HEK293 (cell line): ENCODE results near the gene GAPVD1.
"Not testable (repeated sequence)": the region's sequence is repeated elsewhere in the genome, so short reads cannot be mapped to it uniquely, and the experiment has no call there.

Source experiments
- KLF1 ChIP-seq: fragments of 450-650 bp; formaldehyde crosslinking; IDR thresholded peaks from 2 replicates; pipeline ENCODE4 v1.5.1; 2016; ENCODE audit warnings: missing biosample characterization, missing genetic modification characterization
- ZFP3 ChIP-seq: fragments of 450-650 bp; formaldehyde crosslinking; IDR thresholded peaks from 2 replicates; pipeline ENCODE4 v1.5.1; 2016; ENCODE audit warnings: low read depth, missing biosample characterization, missing genetic modification characterization
- ZNF121 ChIP-seq: fragments of 450-650 bp; formaldehyde crosslinking; IDR thresholded peaks from 2 replicates; pipeline ENCODE4 v1.5.1; 2016; ENCODE audit warnings: missing biosample characterization, missing genetic modification characterization
- ZNF707 ChIP-seq: fragments of 450-650 bp; formaldehyde crosslinking; IDR thresholded peaks from 2 replicates; pipeline ENCODE4 v1.5.1; 2016; ENCODE audit warnings: missing biosample characterization, missing genetic modification characterization
- ZNF768 ChIP-seq: fragments of 450-650 bp; formaldehyde crosslinking; IDR thresholded peaks from 2 replicates; pipeline ENCODE4 v1.5.1; 2018; ENCODE audit warnings: missing biosample characterization, mild to moderate bottlenecking, missing genetic modification characterization
- ZNF777 ChIP-seq: fragments of 450-650 bp; formaldehyde crosslinking; IDR thresholded peaks from 2 replicates; pipeline ENCODE4 v1.5.1; 2017; ENCODE audit warnings: missing biosample characterization, missing genetic modification characterization, borderline replicate concordance
- TF ChIP-seq, protein P1 (sequence below): fragments of 450-650 bp; formaldehyde crosslinking; IDR thresholded peaks from 2 replicates; pipeline ENCODE4 v1.5.1; 2016; ENCODE audit warnings: missing biosample characterization, missing genetic modification characterization
- TF ChIP-seq, protein P2 (sequence below): fragments of 450-650 bp; formaldehyde crosslinking; IDR thresholded peaks from 2 replicates; pipeline ENCODE4 v1.5.1; 2016; ENCODE audit warnings: missing biosample characterization, missing genetic modification characterization
- TF ChIP-seq, protein P3 (sequence below): fragments of 450-650 bp; formaldehyde crosslinking; IDR thresholded peaks from 2 replicates; pipeline ENCODE4 v1.5.1; 2016; ENCODE audit warnings: missing biosample characterization, missing genetic modification characterization, borderline replicate concordance

DNA sequence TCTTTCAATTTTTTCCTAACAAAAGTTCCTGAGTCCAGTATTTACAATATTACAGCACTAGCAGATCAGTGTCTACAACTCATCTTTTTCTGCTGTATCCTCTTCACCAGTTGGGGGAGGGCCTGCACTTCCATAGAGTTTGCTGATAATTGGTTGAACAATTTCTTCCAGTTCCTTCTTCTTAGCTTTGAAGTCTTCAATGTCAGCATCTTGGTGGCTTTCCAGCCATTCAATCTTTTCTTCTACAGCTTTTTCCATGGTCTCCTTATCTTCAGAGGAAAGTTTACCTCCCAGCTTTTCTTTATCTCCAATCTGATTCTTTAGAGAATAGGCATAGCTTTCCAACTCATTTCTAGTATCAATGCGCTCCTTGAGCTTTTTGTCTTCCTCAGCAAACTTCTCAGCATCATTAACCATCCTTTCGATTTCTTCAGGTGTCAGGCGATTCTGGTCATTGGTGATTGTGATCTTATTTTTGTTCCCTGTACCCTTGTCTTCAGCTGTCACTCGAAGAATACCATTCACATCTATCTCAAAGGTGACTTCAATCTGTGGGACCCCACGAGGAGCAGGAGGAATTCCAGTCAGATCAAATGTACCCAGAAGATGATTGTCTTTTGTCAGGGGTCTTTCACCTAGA lies 25.0 kb upstream of the GAPVD1 start:
- TF ChIP-seq ZNF707 (tag by site-specific recombination); ZNF768 (tag by site-specific recombination); KLF1 (tag by site-specific recombination); ZNF777 (tag by site-specific recombination); ZNF121 (tag by site-specific recombination); ZFP3: not testable (repeated sequence)
- TF ChIP-seq, protein P1, sequence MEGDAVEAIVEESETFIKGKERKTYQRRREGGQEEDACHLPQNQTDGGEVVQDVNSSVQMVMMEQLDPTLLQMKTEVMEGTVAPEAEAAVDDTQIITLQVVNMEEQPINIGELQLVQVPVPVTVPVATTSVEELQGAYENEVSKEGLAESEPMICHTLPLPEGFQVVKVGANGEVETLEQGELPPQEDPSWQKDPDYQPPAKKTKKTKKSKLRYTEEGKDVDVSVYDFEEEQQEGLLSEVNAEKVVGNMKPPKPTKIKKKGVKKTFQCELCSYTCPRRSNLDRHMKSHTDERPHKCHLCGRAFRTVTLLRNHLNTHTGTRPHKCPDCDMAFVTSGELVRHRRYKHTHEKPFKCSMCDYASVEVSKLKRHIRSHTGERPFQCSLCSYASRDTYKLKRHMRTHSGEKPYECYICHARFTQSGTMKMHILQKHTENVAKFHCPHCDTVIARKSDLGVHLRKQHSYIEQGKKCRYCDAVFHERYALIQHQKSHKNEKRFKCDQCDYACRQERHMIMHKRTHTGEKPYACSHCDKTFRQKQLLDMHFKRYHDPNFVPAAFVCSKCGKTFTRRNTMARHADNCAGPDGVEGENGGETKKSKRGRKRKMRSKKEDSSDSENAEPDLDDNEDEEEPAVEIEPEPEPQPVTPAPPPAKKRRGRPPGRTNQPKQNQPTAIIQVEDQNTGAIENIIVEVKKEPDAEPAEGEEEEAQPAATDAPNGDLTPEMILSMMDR (tag by site-specific recombination): not testable (repeated sequence)
- TF ChIP-seq, protein P2, sequence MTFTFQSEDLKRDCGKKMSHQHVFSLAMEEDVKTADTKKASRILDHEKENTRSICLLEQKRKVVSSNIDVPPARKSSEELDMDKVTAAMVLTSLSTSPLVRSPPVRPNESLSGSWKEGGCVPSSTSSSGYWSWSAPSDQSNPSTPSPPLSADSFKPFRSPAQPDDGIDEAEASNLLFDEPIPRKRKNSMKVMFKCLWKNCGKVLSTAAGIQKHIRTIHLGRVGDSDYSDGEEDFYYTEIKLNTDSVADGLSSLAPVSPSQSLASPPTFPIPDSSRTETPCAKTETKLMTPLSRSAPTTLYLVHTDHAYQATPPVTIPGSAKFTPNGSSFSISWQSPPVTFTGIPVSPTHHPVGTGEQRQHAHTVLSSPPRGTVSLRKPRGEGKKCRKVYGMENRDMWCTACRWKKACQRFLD (tag by site-specific recombination): not testable (repeated sequence)
- TF ChIP-seq, protein P3, sequence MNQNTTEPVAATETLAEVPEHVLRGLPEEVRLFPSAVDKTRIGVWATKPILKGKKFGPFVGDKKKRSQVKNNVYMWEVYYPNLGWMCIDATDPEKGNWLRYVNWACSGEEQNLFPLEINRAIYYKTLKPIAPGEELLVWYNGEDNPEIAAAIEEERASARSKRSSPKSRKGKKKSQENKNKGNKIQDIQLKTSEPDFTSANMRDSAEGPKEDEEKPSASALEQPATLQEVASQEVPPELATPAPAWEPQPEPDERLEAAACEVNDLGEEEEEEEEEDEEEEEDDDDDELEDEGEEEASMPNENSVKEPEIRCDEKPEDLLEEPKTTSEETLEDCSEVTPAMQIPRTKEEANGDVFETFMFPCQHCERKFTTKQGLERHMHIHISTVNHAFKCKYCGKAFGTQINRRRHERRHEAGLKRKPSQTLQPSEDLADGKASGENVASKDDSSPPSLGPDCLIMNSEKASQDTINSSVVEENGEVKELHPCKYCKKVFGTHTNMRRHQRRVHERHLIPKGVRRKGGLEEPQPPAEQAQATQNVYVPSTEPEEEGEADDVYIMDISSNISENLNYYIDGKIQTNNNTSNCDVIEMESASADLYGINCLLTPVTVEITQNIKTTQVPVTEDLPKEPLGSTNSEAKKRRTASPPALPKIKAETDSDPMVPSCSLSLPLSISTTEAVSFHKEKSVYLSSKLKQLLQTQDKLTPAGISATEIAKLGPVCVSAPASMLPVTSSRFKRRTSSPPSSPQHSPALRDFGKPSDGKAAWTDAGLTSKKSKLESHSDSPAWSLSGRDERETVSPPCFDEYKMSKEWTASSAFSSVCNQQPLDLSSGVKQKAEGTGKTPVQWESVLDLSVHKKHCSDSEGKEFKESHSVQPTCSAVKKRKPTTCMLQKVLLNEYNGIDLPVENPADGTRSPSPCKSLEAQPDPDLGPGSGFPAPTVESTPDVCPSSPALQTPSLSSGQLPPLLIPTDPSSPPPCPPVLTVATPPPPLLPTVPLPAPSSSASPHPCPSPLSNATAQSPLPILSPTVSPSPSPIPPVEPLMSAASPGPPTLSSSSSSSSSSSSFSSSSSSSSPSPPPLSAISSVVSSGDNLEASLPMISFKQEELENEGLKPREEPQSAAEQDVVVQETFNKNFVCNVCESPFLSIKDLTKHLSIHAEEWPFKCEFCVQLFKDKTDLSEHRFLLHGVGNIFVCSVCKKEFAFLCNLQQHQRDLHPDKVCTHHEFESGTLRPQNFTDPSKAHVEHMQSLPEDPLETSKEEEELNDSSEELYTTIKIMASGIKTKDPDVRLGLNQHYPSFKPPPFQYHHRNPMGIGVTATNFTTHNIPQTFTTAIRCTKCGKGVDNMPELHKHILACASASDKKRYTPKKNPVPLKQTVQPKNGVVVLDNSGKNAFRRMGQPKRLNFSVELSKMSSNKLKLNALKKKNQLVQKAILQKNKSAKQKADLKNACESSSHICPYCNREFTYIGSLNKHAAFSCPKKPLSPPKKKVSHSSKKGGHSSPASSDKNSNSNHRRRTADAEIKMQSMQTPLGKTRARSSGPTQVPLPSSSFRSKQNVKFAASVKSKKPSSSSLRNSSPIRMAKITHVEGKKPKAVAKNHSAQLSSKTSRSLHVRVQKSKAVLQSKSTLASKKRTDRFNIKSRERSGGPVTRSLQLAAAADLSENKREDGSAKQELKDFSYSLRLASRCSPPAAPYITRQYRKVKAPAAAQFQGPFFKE (tag by site-specific recombination): not testable (repeated sequence)
